H1 (cell line): ENCODE results near the gene TLCD3B. TPM values are rescaled to one million over a fixed set of nuclear protein-coding genes. Genes with fewer than 3 reads are reported as not detected.

Source experiments
- CHD1 ChIP-seq: IDR thresholded peaks from 2 replicates; pipeline ENCODE4 v1.6.1; 2012; ENCODE audit warnings: low read depth, low read length, improper control_type of control experiment
- HDAC6 ChIP-seq: IDR thresholded peaks from one replicate; pipeline ENCODE4 v1.7.1; 2012; ENCODE audit warnings: low read depth, mild to moderate bottlenecking, inconsistent platforms, low read length, moderate library complexity
- SP2 ChIP-seq: IDR thresholded peaks from 2 replicates; pipeline ENCODE4 v1.6.1; 2012; ENCODE audit warnings: mild to moderate bottlenecking, low read length, inconsistent platforms
- SUZ12 ChIP-seq: fragments of 200-600 bp; sonication (generic); IDR thresholded peaks from 2 replicates; pipeline ENCODE4 v1.6.1; 2012; ENCODE audit warnings: mild to moderate bottlenecking, inconsistent platforms, low read length, moderate library complexity, mixed read lengths
- polyA plus RNA-seq, 7 experiments: library from polyadenylated mRNA; depleted of rRNA in 3 of 7; stranded (reverse) in 5 of 7; unstranded in 2 of 7; fragments of >200 nt in 5 of 7; fragments of 200-250 nt in 2 of 7; gene quantifications; 1 replicate in 5 of 7; 2 replicates in 1 of 7; 4 replicates in 1 of 7; pipeline versions ENCODE4 v1.2.1 to v1.2.3, GENCODE V29; 2011 to 2013; ENCODE audit warnings: missing spikeins in 2 of 7, mixed read lengths in 2 of 7
- total RNA-seq: library from RNA; stranded (reverse); fragmentation: NEBNext Ultra II Directional; extraction: Animal tissue kit (Norgen Biotek cat#: 25700); gene quantifications from 2 replicates; pipeline ENCODE4 v1.2.1, GENCODE V29; 2021

The TLCD3B gene
- total and polyA plus RNA-seq, 2 of the 8 experiments (the other 6 are each of a cell fraction or from before 2014, with no cell fraction given), result 15.2 to 26.9 TPM

DNA sequence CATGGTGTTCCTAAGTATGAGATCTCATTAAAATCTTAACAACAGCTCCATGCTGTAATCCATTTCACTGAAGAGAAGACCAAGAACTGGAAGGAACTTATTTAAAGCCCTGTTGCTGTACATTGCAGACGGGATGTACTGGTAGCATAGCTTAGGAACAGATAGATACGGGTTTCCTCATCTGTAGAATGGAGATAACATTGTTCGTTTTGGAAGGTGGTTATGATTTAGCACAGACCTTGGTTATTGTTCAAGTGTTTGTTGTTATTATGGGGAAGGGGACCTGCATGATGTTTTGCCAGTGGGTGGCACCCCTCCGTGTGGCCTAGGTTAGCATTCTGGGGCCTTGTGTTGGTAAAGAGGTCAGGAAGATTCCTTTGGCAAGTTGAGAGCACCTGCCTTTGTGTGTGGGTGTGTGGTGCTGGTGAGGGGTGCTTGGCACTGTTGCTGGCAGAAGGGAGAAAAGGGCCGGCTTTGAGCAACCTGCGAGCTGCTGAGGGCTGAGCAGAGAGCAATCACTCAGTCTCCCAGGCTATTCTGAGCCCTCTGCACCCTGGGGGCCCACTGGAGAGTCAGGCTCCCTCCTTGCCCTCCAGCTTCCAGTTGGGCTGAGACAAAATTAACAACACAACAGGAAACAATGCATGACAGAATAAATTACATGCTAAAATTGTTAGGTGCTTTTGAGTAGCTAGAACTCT lies 55.1 kb downstream of the TLCD3B start (continued):
- TF ChIP-seq SP2 (no peak), CHD1 (no peak), HDAC6 (no peak), SUZ12 (no peak)
